ENCODE results near the gene EXOC1L. TPM values are rescaled to one million over a fixed set of nuclear protein-coding genes. Genes with fewer than 3 reads are reported as not detected.

The EXOC1L gene, protein sequence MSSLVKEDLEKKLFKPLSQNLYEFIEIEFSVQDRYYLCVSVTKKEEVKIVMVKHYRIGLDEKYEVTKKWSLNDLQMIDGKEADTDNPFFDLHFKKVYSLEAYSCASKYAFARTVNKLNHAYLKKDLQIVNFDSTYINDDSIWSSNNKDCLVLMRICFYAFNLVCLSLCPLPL
- not detected in 2 replicates for total RNA-seq
- long read RNA-seq: 0 reads

DNA sequence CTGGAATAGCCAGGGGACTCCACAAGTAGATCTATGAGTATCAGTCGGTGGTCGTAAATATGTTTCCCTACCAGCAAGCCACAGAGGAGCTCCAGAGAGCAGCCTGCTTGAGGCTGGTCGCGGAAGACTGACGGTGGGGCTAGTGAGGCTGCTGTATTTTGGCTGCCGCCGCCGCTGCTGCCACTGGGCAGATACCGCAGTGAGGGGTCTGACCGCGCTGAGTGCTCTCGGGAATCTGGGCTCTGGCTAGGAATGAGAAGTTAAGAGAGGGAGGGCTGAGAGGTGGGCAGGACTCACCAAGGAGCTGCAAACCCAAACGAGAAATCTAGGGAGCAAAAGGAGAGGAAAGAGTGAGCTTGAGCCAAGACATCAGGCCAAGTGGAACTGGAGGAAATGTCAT lies at the start of gene EXOC1L:
EXOC1L (plus strand) TSS at position 157 of the 400 bp plus-strand sequence; CDS start at position 394, 237 bp downstream.
- Mint-ChIP-seq H3K27ac (no peak within 1 kb of the TSS), H3K9me3 (ENCODE audit: low read depth) (peaks cover 3% of the 10 kb centered on the region), H3K4me1 (ENCODE audit: low read depth) (peaks cover 3% of the 10 kb centered on the region), H3K27me3 (peaks cover 20% of the 10 kb centered on the region), H3K4me3 (ENCODE audit: low read depth) (peak within 1 kb of the TSS; percentile 43), H3K36me3 (ENCODE audit: insufficient read depth) (no peaks in the 10 kb centered on the region)
- peak; percentile 17 for DNase-seq (ENCODE audit: low spot score, unreplicated experiment)
- TF ChIP-seq, protein P1, sequence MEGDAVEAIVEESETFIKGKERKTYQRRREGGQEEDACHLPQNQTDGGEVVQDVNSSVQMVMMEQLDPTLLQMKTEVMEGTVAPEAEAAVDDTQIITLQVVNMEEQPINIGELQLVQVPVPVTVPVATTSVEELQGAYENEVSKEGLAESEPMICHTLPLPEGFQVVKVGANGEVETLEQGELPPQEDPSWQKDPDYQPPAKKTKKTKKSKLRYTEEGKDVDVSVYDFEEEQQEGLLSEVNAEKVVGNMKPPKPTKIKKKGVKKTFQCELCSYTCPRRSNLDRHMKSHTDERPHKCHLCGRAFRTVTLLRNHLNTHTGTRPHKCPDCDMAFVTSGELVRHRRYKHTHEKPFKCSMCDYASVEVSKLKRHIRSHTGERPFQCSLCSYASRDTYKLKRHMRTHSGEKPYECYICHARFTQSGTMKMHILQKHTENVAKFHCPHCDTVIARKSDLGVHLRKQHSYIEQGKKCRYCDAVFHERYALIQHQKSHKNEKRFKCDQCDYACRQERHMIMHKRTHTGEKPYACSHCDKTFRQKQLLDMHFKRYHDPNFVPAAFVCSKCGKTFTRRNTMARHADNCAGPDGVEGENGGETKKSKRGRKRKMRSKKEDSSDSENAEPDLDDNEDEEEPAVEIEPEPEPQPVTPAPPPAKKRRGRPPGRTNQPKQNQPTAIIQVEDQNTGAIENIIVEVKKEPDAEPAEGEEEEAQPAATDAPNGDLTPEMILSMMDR (IDR thresholded peaks at IDR 0.05; ENCODE audit: unreplicated experiment): no peak

DNA sequence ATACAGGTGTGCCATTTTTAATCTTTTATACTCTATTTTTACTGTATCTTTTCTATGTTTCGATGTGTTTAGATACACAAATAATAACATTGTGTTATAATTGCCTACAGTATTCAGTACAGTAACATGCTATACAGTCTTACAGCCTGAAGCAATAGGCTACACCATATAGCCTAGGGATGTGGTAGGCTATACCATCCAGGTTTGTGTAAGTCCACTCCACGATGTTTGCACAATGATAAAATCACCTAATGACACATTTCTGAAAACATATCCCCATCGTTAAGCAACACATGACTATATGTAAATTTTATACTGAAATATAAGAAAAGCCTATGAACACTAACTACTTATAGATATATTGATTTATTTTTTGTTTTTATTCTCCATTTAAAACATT lies 48.9 kb upstream of the EXOC1L start:
- H3K4me3 Mint-ChIP-seq (ENCODE audit: low read depth): no peak overlapping the region
- no peak overlapping the region for H3K27ac Mint-ChIP-seq
- H3K4me1 Mint-ChIP-seq (ENCODE audit: low read depth): no peaks in the 10 kb centered on the region
- H3K27me3 Mint-ChIP-seq: no peaks in the 10 kb centered on the region
- H3K36me3 Mint-ChIP-seq (ENCODE audit: insufficient read depth): no peaks in the 10 kb centered on the region
- DNase-seq (ENCODE audit: low spot score, unreplicated experiment): no peak
- no peaks in the 10 kb centered on the region for H3K9me3 Mint-ChIP-seq (ENCODE audit: low read depth)
- TF ChIP-seq, protein P1 (IDR thresholded peaks at IDR 0.05; ENCODE audit: unreplicated experiment): no peak

DNA sequence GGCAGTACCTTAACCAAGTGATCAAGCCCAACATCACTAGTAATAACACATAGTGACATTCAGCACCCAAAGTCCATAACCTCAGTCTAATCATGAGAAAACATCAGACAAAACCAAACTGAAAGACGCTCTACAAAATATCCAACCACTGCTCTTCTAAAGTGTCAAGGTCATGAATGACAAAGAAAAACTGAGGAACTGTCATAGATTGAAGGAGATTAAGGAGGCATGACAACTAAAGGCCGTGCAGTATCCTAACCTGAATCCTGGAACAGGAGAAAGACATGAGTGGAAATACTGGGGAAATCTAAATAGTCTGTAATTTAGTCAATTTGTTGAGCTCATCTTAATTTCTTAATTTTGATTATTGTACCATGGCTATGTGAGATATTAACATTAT lies 38.2 kb upstream of the EXOC1L start:
- TF ChIP-seq, protein P1 (IDR thresholded peaks at IDR 0.05; ENCODE audit: unreplicated experiment): no peak
- Mint-ChIP-seq H3K27ac (no peak overlapping the region), H3K9me3 (ENCODE audit: low read depth) (peaks cover 4% of the 10 kb centered on the region), H3K27me3 (peaks cover 12% of the 10 kb centered on the region), H3K36me3 (ENCODE audit: insufficient read depth) (no peaks in the 10 kb centered on the region), H3K4me1 (ENCODE audit: low read depth) (no peaks in the 10 kb centered on the region), H3K4me3 (ENCODE audit: low read depth) (no peak overlapping the region)
- DNase-seq (ENCODE audit: low spot score, unreplicated experiment): no peak

DNA sequence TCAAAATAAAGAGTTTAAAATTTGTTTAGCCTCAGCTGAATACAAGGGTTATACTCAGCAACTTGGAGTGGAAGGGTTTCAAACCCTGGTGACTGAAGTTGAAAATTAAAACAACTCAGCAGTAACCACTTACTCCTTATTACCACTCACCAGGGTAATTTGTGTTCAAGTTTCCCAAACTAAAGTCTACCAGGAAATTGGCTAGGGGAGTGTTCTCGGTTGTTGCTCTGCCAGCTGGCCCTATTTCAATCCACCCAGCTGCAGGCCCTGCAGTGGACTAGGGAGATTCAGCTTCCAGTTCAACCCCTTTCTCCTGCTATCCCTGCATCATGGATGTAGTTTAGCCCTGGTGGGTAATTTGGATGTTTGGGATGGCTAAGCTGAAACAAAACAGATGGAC lies 37.8 kb upstream of the EXOC1L start:
- Mint-ChIP-seq H3K4me1 (ENCODE audit: low read depth) (no peaks in the 10 kb centered on the region), H3K4me3 (ENCODE audit: low read depth) (no peak overlapping the region), H3K27me3 (peaks cover 12% of the 10 kb centered on the region), H3K9me3 (ENCODE audit: low read depth) (peaks cover 4% of the 10 kb centered on the region), H3K27ac (no peak overlapping the region), H3K36me3 (ENCODE audit: insufficient read depth) (no peaks in the 10 kb centered on the region)
- no peak for DNase-seq (ENCODE audit: low spot score, unreplicated experiment)
- TF ChIP-seq, protein P1 (IDR thresholded peaks at IDR 0.05; ENCODE audit: unreplicated experiment): no peak

DNA sequence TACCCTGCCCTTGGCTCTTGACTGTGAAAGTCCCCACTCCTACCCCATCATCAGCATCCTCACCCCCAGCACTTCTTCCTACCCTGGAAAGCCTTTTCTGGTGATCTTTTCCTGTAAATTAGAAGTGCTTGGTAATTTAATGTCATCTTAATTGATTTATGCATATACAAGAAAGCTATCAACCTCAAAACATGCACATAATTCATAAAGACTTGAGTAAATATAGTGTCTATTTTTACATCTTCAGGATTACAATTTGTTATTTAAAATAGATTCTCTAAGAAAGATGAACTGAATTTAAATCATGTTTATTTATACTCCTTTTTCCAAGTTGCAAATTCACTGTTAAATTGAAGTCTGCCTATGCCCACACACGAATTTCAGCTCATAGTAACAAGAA lies 36.0 kb upstream of the EXOC1L start:
- H3K4me1 Mint-ChIP-seq (ENCODE audit: low read depth): no peaks in the 10 kb centered on the region
- TF ChIP-seq, protein P1 (IDR thresholded peaks at IDR 0.05; ENCODE audit: unreplicated experiment): no peak
- no peaks in the 10 kb centered on the region for H3K36me3 Mint-ChIP-seq (ENCODE audit: insufficient read depth)
- H3K9me3 Mint-ChIP-seq (ENCODE audit: low read depth): peaks cover 4% of the 10 kb centered on the region
- H3K27me3 Mint-ChIP-seq: peaks cover 12% of the 10 kb centered on the region
- H3K4me3 Mint-ChIP-seq (ENCODE audit: low read depth): no peak overlapping the region
- no peak for DNase-seq (ENCODE audit: low spot score, unreplicated experiment)
- H3K27ac Mint-ChIP-seq: no peak overlapping the region

All from progenitor cell of endocrine pancreas (in vitro differentiated cells).